PC-9 (cell line): Measurements from ENCODE around the gene CERKL.

Source experiments
- CTCF ChIP-seq: fragments of 200-600 bp; sonication (generic); conservative IDR thresholded peaks from 2 replicates; pipeline ENCODE4 v1.6.1; 2017; ENCODE audit warnings: mixed run types, antibody characterized with exemption, mild to moderate bottlenecking, moderate library complexity
- EZH2 ChIP-seq: fragments of 200-600 bp; sonication (generic); IDR thresholded peaks from 2 replicates; pipeline ENCODE4 v1.8.0; 2017; ENCODE audit warnings: antibody characterized with exemption, low read depth

GRCh38 chr2:181528441-181528840 lies 128.5 kb downstream of the CERKL start:
- TF ChIP-seq CTCF: no peak
- no peak for TF ChIP-seq EZH2
